GM18858 (cell line): ENCODE data around the gene SCGB3A1.

Experiments used
- ATAC-seq: cut with Tn5 transposase; IDR thresholded peaks from one replicate; pipeline ENCODE4 v1.9.1; 2021; ENCODE audit not compliant: unreplicated experiment

The SCGB3A1 gene

GRCh38 chr5:180625791-180626660, 34.7 kb upstream of the SCGB3A1 start:
- ATAC-seq, result no peak

GRCh38 chr5:180625125-180625790, 34.0 kb upstream of the SCGB3A1 start:
- ATAC-seq, result no peak

GRCh38 chr5:180624587-180624986, 33.3 kb upstream of the SCGB3A1 start:
- no peak for ATAC-seq

GRCh38 chr5:180623844-180624243, 32.5 kb upstream of the SCGB3A1 start:
- no peak for ATAC-seq

GRCh38 chr5:180623411-180623834, 32.1 kb upstream of the SCGB3A1 start:
- ATAC-seq, result no peak

- ATAC-seq, result no peak
These were observed 31.6 kb upstream of the SCGB3A1 start for GRCh38 chr5:180622910-180623309.

- no peak for ATAC-seq
These were observed 30.0 kb upstream of the SCGB3A1 start for GRCh38 chr5:180621311-180621710.

GRCh38 chr5:180620014-180620413, 28.7 kb upstream of the SCGB3A1 start:
- no peak for ATAC-seq

GRCh38 chr5:180619563-180619915, 28.2 kb upstream of the SCGB3A1 start:
- ATAC-seq, result no peak

- no peak for ATAC-seq
These were observed 27.7 kb upstream of the SCGB3A1 start for GRCh38 chr5:180618829-180619562.

GRCh38 chr5:180618487-180618828, 27.2 kb upstream of the SCGB3A1 start:
- no peak for ATAC-seq

- ATAC-seq, result no peak
These were observed 22.5 kb upstream of the SCGB3A1 start for GRCh38 chr5:180613814-180614188.

GRCh38 chr5:180613188-180613813, 22.0 kb upstream of the SCGB3A1 start:
- no peak for ATAC-seq

- no peak for ATAC-seq
These were observed 21.4 kb upstream of the SCGB3A1 start for GRCh38 chr5:180612683-180613082.

GRCh38 chr5:180611140-180611850, 20.0 kb upstream of the SCGB3A1 start:
- ATAC-seq, result no peak

GRCh38 chr5:180609817-180610550, 18.7 kb upstream of the SCGB3A1 start:
- ATAC-seq, result no peak

GRCh38 chr5:180609386-180609785, 18.1 kb upstream of the SCGB3A1 start:
- no peak for ATAC-seq

GRCh38 chr5:180608572-180609310, 17.4 kb upstream of the SCGB3A1 start:
- ATAC-seq, result no peak

GRCh38 chr5:180607861-180608571, 16.7 kb upstream of the SCGB3A1 start:
- ATAC-seq, result no peak
